GM18508 (cell line): ENCODE results near the gene TAOK3.
"Not testable (repeated sequence)": the region's sequence is repeated elsewhere in the genome, so short reads cannot be mapped to it uniquely, and the experiment has no call there.

Experiments used
- ATAC-seq: cut with Tn5 transposase; IDR thresholded peaks from one replicate; pipeline ENCODE4 v1.9.1; 2021; ENCODE audit warnings: moderate number of reproducible peaks; ENCODE audit not compliant: insufficient read depth, unreplicated experiment

The TAOK3 gene

DNA sequence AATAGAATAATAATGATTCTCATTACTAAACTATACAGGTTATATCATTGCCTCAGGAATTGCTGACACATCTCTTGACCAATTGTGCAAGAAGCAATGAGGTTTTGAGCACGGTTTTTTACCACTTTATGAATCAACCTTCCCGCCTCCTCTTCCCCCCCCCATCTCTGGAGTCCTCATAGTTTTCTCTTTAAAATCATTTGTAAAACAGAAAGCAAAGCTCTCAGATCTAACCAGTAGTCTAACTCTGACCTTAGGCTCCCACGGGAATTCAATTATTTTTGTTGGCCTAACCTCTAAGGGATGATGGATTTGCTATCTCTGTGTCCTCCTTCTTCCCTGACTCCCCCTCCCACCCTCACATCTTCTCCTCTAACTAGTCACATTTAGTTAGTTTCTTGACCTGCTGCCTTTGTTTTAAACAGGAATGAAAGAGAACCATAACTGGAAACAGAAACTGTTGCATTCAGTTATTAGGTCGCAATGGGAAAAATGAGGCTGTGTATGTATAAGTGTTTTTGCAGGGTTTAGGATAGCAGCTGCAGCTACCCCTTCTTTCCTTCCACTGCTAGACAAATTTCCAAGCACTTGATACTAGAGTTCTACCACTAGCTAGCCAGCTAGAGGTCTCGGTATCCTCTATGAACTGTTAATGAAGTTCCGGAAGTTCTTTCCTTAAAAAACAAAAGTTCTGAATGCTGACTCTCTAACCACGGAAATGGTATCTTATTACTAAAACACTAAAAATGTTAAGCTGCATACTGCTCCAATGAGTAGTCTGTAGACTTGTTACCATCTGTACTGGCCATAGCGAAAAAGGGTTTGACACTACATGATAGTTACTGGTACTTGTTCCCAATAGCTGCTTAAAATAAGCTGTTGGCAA, 65.4 kb downstream of the TAOK3 start:
- ATAC-seq = no peak

DNA sequence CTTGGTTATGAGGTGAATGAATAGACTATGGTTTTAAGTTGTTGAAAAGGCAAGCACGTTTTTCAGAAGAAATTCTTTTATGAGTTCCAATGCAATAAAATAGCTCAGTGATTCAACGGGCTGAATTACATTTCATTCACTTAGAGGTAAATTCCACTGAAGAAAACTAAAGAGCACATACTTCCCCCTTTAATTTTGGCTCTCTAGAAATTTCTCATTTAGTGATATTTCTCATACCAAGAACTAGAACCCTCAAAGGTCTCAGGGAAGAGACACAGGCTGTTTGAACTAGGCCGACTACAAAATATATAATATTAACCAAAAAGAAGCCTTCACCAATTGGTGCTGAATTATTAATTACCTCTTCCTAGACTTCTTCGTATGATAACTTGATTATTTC, 68.6 kb downstream of the TAOK3 start:
- ATAC-seq = no peak

DNA sequence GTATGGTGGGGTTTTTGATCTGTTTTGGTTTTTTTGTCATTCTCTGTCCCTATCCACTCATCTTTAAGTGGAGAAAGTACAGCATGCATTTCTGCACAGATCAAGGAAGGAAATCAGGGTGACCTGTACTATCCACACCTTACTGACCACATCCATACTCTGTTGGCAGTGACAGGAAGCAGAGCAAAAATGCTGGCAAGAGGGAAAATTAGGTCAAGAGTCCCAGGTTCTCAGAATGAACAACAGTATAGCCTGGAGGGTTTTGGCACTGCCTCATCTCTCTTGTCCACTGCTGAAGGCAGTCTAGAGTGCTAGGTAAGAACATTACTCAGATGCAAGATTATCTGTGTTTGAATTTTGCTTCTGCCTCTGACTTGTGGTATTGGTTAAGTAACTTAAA, 70.7 kb downstream of the TAOK3 start:
- ATAC-seq = no peak

DNA sequence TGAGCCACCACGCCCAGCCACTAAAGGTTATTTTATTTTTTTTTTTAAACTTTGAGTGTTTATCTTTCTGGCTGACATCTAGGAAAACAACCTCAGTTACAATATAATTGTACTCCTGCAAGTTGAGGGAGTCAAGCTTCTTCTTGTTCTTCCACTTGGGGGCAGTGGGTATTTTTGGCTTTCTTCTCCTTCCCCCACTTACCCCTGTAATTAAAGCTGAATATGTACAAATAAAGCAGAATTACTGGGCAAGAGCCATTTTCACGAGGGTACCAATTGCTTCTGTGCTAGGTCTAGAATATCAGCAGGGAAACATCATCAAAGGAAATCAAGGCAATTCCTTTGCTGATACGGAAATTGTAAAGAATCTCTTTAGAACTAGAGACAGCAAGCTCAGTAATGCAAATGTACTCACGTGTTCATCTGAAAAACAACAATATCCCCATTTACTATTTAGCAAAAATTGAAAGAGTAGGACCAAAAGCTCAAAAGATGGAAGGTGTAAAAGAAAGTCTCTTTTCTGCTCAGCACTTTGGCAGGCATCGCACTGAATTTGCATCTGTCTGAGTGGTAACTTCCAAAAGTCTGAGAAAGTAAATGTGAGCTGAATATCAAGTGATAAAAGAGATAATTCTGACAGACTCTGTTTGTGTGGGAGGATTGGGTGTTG, 72.8 kb downstream of the TAOK3 start:
- ATAC-seq = no peak

DNA sequence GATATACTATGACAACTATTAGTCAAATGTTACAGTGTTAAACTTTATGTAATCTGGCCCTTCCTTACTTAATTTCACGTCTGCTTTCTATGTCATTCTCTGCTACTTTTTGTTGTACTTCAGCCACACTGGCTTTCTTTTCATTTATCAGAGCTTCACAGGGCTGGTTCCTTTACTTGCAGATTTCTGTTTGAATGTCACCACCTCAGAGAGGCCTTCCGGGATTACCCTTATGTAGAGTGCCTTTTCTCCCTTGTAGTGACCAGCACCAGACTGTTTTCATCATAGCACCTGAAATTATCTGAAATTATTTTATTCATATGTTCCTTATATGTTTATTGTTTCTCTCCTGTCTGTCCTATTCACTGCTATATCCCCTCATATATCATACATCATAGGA, 75.4 kb downstream of the TAOK3 start:
- no peak for ATAC-seq

DNA sequence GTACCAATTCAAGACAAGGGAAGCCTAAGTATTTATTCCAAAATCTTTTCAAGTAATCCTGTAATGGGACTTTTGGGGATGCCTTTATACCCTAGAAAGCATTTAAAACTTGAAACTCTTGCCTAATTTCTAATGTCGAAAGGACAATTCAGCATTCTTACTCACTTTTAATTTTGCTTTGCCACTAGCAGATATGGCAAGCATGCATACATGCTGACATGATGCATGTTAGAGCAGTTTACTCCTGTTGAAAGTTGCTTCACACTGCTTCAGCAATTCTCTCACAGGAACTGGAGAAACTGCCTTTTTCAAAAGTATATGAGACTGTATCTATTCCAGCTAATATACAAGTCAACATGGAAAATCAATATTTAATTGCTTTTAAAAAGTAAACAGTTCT, 79.9 kb downstream of the TAOK3 start:
- no peak for ATAC-seq

DNA sequence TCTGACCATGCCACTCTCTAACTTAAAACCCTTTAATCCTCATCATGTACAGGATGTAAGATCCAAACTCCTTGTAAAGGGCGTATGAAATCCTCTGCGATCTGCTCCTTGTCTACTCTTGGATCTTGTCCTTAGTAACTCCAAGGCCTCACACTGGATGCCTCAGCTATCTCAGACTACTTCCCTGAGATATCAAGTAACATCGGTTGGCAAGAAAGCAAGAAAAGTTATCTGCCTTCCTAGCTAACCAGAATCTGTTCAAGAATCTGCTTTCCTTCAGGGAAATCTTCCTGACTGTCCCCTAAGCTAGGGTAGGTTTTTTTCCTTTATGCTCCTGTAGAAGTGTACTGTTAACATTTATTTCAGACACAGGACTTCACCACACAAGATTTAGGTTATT, 82.6 kb downstream of the TAOK3 start:
- ATAC-seq = no peak

DNA sequence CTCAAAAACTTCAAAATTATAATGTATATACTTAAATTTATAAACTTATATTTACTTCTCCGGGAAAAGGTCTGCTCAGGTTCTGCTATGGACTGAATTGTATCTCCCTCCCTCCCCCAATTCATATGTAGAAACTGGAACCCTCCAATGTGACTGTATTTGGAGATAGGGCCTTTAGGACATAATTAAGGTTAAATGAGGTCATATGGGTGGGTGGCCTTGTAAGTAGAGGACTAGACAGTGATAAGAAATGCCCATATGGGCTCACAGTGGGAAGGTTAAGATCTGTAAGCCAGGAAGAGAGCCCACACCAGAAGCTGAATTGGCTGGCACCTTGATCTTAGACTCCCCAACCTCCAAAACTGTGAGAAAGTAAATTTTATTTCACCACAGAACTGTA, 84.5 kb downstream of the TAOK3 start:
- ATAC-seq = no peak

DNA sequence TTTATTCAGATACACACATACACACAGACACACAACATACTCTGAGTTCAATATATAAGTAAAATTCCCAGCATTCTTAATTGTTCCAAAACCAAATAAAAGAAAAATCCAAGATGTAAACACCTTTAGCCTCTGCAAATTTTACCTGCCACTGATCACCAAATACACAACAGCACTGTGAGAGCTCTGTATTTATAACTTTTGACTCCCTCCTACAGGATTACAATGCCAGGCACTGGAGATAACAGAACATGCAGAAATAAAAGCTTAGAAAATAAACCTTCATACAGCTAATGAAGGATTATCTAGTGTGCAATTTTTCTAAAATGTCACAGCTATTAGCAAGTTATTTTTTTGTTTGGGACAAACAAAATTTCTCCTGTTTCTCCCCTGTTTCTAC, 85.0 kb downstream of the TAOK3 start:
- ATAC-seq = no peak

DNA sequence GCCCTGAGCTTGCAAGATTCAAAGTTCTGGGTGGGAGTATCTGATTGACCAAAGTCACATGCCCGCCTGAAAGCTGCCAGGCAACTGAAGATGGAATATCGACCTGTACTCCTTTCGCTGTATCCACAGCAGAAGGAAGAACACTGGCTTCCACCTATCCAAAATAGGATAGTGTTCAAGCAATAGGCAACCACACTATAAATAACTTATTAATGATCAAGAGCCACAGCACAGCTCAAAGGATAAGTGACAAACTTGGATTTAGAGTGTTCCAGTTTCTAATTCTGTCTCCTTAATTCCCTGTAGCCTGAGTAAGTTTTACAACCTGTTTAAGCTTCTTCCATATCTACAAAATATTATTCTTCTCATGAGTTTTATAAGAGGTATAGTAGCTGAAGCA, 89.9 kb downstream of the TAOK3 start:
- ATAC-seq = no peak

DNA sequence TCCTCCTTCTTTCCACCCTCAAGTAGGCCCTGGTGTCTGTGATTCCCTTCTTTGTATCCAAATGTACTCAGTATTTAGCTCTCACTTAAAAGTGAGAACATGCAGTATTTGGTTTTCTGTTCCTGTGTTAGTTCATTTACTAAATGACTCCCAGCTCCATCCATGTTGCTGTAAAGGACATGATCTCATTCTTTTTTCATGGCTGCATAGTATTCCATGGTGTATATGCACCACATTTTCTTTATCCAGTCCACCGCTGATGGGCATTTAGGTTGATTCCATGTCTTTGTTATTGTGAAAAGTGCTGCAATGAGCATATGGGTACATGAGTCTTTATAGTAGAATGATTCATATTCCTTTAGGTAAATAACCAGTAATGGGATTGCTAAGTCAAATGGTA, 94.4 kb downstream of the TAOK3 start:
- ATAC-seq = not testable (repeated sequence)

DNA sequence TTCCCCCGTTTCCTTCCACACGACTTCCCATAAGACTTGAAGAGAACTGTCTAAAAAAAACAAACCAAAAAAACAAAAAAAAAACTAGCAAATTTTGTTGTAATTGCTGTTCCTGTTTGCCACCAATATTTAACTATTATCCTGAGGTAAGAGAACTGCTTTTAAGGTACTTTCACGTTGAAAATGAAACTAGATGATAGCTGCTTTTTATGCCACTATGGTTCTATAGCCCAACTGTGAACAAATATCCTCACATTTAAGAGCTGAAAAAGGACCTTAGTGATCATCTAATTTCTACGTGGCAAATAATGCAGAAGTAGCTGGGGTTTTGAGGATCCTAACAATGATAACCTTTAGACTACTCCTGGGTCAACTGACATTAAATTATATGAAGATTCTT, 98.6 kb downstream of the TAOK3 start:
- ATAC-seq = no peak

DNA sequence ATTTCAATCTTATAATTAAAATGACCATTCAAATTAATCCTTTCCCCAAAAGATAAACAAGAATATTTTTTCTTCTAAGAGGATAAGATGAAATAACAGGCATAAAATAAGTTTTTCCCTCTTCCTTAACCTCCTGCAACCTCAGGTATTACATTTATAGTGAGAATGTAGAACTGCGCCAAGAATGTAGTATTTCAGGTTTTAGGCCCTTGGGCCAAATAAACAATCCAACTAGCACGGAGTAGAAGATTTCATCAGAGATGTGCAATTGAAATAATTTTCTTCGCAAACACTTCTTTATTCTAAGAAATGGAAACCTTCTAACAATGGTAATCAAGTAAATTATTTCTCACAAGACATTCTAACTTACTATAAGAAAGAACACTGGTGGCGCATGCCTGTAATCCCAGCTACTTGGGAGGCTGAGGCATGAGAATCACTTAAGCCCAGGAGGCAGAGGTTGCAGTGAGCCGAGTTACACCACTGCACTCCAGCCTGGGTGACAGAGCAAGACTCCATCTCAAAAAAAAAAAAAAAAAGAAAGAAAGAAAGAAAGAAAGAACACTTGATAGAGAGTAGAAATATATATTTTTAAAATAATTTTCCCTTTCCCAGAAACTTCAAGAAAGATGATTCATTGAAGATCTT, 100.8 kb downstream of the TAOK3 start:
- no peak for ATAC-seq

DNA sequence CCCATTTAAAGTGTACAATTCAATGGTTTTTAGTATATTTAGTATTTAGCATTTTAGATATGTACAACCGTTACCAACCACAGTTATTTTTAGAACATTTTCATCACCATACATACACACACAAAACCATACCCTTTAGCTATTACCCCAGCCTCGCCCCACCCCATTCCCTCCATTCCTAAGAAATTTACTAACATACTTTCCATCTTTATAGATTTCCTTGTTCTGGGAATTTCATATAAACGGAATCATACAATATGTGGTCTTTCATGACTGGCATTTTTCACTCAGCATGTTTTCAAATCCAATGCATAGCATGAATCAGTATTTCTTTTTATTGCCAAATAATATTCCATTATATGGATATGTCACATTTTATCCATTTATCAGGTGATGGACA, 101.5 kb downstream of the TAOK3 start:
- ATAC-seq = no peak

DNA sequence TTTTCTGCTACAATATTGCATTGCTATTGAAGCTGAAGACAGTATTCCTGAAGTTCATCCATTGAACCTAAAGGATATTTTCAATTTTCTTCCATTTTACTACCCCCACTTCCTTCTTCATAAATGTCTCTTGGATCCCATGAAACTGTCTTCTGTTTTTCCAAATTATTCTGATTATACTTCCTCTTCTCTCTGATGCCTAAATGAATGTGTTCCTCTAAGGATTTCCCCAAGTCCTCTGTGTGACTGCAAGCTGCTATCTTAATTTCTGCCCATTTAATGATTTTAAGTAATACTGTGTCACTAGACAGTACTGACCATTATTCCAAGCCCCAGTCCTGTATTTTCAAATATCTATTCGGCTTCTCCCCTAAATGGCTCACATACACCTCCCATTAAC, 102.9 kb downstream of the TAOK3 start:
- no peak for ATAC-seq

DNA sequence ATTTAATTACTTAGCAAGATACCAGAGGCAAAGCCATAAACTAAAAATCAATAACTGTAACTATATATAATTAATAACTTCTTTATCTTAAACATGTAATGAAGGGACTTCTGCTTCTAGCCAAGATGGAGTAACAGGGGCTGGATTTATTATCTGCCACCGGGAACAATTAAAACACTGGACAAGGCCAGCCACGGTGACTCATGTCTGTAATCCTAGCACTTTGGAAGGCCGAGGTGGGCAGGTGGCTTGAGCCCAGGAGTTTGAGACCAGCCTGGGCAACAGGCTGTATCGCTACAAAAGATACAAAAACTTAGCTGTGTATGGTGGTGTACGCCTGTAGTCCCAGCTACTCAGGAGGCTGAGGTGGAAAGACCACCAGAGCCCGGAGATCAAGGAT, 113.6 kb downstream of the TAOK3 start:
- no peak for ATAC-seq

DNA sequence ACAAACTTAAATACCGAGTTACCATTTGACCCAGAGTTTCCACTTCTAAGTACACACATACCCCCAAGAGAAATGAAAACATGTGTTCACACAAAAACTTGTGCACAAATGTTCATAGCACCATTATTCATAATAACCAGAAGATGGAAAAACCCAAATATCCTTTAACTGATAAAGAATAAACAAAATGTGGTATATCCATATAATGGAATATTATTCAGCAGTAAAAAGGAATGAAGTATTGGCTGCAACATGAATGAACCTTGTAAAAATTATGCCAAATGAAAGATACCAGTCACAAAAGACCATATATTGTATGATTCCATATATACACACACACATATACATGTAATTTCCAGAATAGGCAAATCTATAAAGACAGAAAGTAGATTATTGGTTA, 116.4 kb downstream of the TAOK3 start:
- ATAC-seq = no peak

DNA sequence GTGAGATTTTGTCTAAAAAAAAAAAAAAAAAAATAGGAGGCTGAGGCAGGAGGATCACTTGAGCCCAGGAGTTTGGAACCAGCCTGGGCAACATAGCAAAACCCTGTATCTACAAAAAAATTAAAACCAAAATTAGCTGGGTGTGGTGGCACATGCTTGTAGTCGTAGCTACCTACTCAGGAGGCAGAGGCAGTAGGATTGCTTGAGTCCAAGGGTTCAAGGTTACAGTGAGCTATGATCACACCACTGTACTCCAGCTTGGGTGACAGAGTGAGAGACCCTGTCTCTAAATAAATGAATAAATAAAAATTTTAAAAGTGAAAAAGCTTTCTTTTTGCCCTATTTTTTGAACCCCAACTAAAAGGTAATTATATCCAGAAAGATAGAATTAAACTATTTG, 123.2 kb downstream of the TAOK3 start:
- ATAC-seq = no peak

DNA sequence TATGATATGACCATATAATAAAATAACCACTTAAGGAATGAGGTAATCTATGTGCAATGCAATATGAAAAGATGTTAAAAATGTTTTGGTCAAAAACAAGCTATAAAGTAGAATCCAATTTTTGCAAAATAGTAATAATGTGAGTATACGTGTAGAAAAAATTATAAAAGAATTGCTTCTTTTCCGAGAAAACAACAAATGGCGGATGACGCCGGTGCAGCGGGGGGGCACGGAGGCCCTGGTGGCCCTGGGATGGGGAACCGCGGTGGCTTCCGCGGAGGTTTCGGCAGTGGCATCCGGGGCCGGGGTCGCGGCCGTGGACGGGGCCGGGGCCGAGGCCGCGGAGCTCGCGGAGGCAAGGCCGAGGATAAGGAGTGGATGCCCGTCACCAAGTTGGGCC, 126.8 kb downstream of the TAOK3 start:
- ATAC-seq = not testable (repeated sequence)

DNA sequence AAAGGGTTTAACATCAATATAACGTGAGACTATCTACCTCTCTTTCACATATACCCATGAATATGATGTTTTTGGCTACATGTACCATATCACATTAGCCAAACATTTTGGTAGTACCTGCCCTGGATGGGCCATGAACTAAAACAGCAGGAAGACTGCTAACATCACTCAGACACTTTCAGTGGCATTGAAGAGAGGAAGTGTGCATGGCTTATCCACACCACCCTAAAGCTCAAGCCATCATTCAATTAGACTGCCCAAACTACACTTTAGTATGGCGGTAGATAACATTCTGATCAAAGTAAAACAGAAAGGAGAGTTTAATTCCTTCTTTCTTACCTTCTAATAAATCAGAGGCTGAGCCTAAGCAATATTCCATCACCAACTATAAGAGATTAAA, 133.8 kb downstream of the TAOK3 start:
- ATAC-seq = no peak

DNA sequence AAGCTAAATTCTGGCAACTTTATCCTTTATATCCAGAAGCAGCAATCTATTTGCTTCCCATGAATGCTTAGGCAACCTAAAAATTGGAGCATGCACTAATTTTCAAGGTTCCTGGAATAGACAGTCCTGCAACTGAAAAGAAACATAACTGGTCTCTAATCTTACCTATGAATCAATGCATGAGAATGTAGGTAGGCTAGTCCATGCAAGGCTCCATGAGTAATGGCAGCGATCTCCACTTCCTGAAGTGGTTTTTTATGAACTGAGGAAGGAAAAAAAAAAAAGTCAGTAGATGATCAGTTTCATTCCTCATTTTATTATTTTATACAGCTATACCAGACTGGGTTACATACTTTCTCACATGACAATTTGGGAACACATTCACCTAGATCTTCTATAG, 134.8 kb downstream of the TAOK3 start:
- ATAC-seq = no peak
